Immature natural killer cell (primary cell): Measurements from ENCODE around the gene THSD4. TPM values are rescaled to one million over a fixed set of nuclear protein-coding genes. Genes with fewer than 3 reads are reported as not detected.

Source experiments
- DNase-seq, 3 donors: peaks; one replicate each; pipeline ENCODE4 v3.0.0; 2022; ENCODE audit warnings: mixed read lengths in 1 of 3
- H3K27ac Mint-ChIP-seq, 6 donors: one replicate each; pipeline ENCODE4 v1.8.0; 2020; ENCODE audit warnings: mixed read lengths in 6 of 6, mild to moderate bottlenecking in 5 of 6, inconsistent platforms in 4 of 6, moderate library complexity in 3 of 6
- H3K27me3 Mint-ChIP-seq, 3 donors: one replicate each; pipeline ENCODE4 v1.8.0; 2020 to 2021; ENCODE audit warnings: low read depth in 3 of 3, mild to moderate bottlenecking in 3 of 3, mixed read lengths in 3 of 3, moderate library complexity in 3 of 3, inconsistent platforms in 1 of 3
- H3K36me3 Mint-ChIP-seq, 3 donors: one replicate each; pipeline ENCODE4 v1.8.0; 2020; ENCODE audit warnings: mixed read lengths in 3 of 3, inconsistent platforms in 2 of 3, mild to moderate bottlenecking in 2 of 3
- H3K4me1 Mint-ChIP-seq, 2 donors: one replicate each; pipeline ENCODE4 v1.8.0; 2020; ENCODE audit warnings: inconsistent platforms in 2 of 2, mild to moderate bottlenecking in 2 of 2, mixed read lengths in 2 of 2, moderate library complexity in 1 of 2
- H3K4me3 Mint-ChIP-seq, 5 donors: one replicate each; pipeline ENCODE4 v1.8.0; 2020; ENCODE audit warnings: mild to moderate bottlenecking in 5 of 5, mixed read lengths in 5 of 5, inconsistent platforms in 3 of 5, moderate library complexity in 3 of 5
- H3K9me3 Mint-ChIP-seq, 6 donors: one replicate each; pipeline ENCODE4 v1.8.0; 2020; ENCODE audit warnings: mild to moderate bottlenecking in 6 of 6, mixed read lengths in 6 of 6, inconsistent platforms in 4 of 6, moderate library complexity in 3 of 6
- polyA plus RNA-seq, 3 donors: library from polyadenylated mRNA; unstranded; fragments of 300-500 nt; fragmentation: Illumina TruSeq; gene quantifications; one replicate each; pipeline ENCODE4 v1.2.3, GENCODE V29; 2021

The THSD4 gene
- polyA plus RNA-seq, 3 donors from 2014 or later = not detected

DNA sequence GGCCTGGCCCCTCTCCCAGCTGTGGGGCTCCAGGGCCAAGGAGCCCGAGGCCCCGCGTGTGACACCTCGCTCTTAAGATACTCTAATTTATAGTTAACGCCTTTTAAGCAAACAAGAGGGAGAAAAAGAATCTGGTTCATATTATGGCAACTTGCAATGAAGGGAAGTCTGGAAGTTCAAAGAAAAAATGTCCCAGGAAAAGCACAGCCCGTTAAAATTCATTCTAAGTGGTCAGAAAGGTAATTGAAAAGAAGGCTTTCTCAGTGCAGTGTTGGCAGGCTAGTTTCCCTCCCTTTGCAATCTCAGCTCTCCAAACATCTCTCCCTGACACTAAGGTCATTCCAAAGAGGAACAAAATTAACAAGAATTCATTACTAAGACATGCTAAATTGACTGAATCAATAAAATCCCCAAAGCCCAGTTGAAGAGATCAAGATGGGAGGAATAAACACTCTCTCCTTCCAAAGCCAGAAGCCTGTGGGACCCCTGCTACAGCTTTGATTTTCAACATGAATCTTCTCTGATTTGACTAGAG lies 339.3 kb downstream of the THSD4 start:
- Mint-ChIP-seq H3K4me1 (no peaks in the 10 kb centered on the region), H3K4me3 (no peak overlapping the region), H3K27me3 (peaks cover 0 to 8% (median 1%) of the 10 kb centered on the region in 3 donors), H3K36me3 (no peaks in the 10 kb centered on the region), H3K9me3 (no peaks in the 10 kb centered on the region), H3K27ac (no peak overlapping the region)
- DNase-seq = no peak

DNA sequence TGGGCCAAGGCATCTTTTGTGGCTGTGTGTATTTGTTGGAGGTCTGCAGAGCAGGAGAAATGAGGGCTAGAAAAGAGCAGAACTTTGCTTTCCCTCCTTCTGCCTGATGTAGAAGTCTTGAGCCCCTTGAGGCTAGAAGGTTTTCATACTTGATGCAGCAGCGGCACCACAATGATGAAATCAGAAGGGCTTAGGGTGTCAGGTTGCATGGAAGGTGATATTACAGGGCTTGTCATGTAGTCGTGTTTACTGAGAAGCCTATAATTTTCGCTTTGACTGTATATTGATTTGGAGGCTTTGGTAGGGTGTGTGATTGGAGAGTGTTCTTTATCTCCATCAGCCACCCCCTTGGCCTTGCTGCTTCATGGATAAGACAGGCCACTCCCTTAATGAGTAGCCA lies 339.8 kb downstream of the THSD4 start:
- Mint-ChIP-seq H3K4me3 (no peak overlapping the region), H3K4me1 (no peaks in the 10 kb centered on the region), H3K27me3 (peaks cover 0 to 8% (median 1%) of the 10 kb centered on the region in 3 donors), H3K9me3 (no peaks in the 10 kb centered on the region), H3K36me3 (no peaks in the 10 kb centered on the region), H3K27ac (no peak overlapping the region)
- DNase-seq = no peak

DNA sequence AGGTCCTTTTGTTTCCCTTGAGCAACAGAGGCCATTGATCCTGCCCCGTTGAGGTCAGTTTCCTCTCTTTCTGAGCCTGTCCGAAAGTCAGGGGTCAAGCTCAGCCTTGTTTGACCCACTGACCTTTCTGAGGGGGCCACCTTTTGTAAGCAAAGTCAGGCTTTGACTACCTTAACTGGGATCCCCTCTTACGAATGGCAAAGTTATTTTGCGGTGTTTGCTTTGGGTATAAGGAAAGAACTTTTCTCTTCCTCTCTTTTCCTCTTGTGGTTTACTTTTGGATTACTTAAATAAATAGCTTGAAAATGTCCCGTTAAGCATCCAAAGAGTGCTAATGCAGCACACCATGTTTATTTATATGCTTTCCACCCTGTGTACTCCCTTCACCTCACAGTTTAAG lies 340.6 kb downstream of the THSD4 start:
- Mint-ChIP-seq H3K4me3 (no peak overlapping the region), H3K9me3 (no peaks in the 10 kb centered on the region), H3K36me3 (no peaks in the 10 kb centered on the region), H3K27me3 (peaks cover 0 to 8% (median 1%) of the 10 kb centered on the region in 3 donors), H3K4me1 (no peaks in the 10 kb centered on the region), H3K27ac (no peak overlapping the region)
- no peak for DNase-seq

DNA sequence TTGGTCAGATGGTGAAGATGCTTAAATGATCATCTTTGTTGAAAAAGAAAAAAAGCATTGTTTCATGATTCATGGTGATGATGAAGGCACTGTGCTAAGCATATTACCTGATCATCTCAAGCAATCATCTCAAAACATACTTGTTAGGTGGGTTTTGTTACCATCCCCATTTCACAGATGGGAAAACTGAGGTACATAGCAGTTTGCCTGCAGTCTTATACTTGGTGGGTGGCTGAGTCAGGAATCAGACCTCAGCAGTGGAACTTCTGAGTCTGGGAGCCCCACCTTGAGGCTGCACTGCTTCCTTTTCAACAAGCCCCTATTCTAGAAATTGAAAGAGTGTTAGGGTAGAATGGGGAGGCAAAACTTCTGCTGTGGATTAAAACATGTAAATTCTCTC lies 341.1 kb downstream of the THSD4 start:
- no peak for DNase-seq
- no peaks in the 10 kb centered on the region for H3K4me1 Mint-ChIP-seq
- no peak overlapping the region for H3K27ac Mint-ChIP-seq
- H3K9me3 Mint-ChIP-seq = no peaks in the 10 kb centered on the region
- H3K36me3 Mint-ChIP-seq = no peaks in the 10 kb centered on the region
- peaks cover 0 to 8% (median 1%) of the 10 kb centered on the region in 3 donors for H3K27me3 Mint-ChIP-seq
- no peak overlapping the region for H3K4me3 Mint-ChIP-seq

- Mint-ChIP-seq H3K27ac (no peak overlapping the region), H3K4me3 (no peak overlapping the region), H3K27me3 (peaks cover 0 to 7% (median 1%) of the 10 kb centered on the region in 3 donors), H3K4me1 (no peaks in the 10 kb centered on the region), H3K9me3 (no peaks in the 10 kb centered on the region), H3K36me3 (no peaks in the 10 kb centered on the region)
- DNase-seq = no peak
These were observed 341.5 kb downstream of the THSD4 start for GRCh38 chr15:71456811-71457210.

- Mint-ChIP-seq H3K9me3 (no peaks in the 10 kb centered on the region), H3K4me1 (no peaks in the 10 kb centered on the region), H3K4me3 (no peak overlapping the region), H3K36me3 (no peaks in the 10 kb centered on the region), H3K27me3 (peaks cover 3% of the 10 kb centered on the region in 3 donors), H3K27ac (no peak overlapping the region)
- no peak for DNase-seq
These were observed 342.9 kb downstream of the THSD4 start for GRCh38 chr15:71458089-71458660.

GRCh38 chr15:71461748-71462147 lies 346.5 kb downstream of the THSD4 start:
- H3K4me1 Mint-ChIP-seq = no peaks in the 10 kb centered on the region
- peaks cover 3 to 7% (median 3%) of the 10 kb centered on the region in 3 donors for H3K27me3 Mint-ChIP-seq
- H3K27ac Mint-ChIP-seq = no peak overlapping the region
- H3K4me3 Mint-ChIP-seq = no peak overlapping the region
- DNase-seq = no peak
- no peaks in the 10 kb centered on the region for H3K36me3 Mint-ChIP-seq
- H3K9me3 Mint-ChIP-seq = no peaks in the 10 kb centered on the region

DNA sequence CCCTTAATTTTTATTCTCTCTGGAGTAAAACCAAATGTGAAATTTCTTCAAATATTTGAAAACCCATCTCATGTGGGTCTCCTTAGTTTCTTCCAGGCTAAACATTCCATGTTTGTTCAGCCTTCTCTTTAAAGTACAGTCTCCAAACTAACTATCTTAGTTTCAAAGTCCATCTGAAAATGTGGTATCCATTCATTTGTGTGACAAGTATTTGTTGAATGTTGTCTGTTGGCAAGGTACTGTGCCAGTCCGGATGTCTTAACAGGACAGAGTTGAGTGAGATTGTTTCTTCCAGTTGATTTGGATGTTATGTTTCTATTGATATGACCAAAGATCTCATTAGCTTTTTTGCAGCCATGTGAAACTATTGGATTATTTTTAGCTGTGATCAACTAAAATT lies 347.4 kb downstream of the THSD4 start:
- H3K36me3 Mint-ChIP-seq = no peaks in the 10 kb centered on the region
- no peak overlapping the region for H3K4me3 Mint-ChIP-seq
- no peak overlapping the region for H3K27ac Mint-ChIP-seq
- H3K27me3 Mint-ChIP-seq = peaks cover 1 to 7% (median 3%) of the 10 kb centered on the region in 3 donors
- H3K4me1 Mint-ChIP-seq = no peaks in the 10 kb centered on the region
- no peak for DNase-seq
- no peaks in the 10 kb centered on the region for H3K9me3 Mint-ChIP-seq

DNA sequence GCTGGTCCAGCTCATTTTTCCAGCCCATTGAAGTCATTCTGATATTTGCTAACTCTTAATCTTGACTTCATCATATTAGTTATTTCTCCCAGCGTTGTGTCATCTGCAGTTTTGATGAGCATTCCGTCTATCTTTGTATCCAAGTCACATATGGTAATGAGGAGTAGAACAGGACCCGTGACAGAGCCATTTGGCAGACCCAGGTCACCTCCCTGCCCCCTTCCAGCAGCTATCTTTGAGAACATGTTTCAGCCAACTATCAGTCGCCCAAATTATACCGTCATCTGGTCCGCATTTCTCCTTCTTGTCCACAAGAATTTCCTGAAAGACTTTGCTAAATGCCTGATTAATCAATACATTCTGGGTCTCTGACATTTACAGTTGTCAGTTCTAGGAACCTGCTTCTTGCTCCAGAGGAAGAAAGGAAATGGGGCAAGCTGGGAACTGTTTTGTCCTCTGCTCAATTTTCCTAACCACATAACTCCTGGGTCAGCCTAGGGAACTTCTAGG lies 347.9 kb downstream of the THSD4 start:
- H3K4me1 Mint-ChIP-seq = no peaks in the 10 kb centered on the region
- no peak overlapping the region for H3K4me3 Mint-ChIP-seq
- H3K9me3 Mint-ChIP-seq = peaks cover 0 to 1% (median 0%) of the 10 kb centered on the region in 6 donors
- peaks cover 3 to 7% (median 3%) of the 10 kb centered on the region in 3 donors for H3K27me3 Mint-ChIP-seq
- H3K36me3 Mint-ChIP-seq = no peaks in the 10 kb centered on the region
- DNase-seq = no peak
- no peak overlapping the region for H3K27ac Mint-ChIP-seq

DNA sequence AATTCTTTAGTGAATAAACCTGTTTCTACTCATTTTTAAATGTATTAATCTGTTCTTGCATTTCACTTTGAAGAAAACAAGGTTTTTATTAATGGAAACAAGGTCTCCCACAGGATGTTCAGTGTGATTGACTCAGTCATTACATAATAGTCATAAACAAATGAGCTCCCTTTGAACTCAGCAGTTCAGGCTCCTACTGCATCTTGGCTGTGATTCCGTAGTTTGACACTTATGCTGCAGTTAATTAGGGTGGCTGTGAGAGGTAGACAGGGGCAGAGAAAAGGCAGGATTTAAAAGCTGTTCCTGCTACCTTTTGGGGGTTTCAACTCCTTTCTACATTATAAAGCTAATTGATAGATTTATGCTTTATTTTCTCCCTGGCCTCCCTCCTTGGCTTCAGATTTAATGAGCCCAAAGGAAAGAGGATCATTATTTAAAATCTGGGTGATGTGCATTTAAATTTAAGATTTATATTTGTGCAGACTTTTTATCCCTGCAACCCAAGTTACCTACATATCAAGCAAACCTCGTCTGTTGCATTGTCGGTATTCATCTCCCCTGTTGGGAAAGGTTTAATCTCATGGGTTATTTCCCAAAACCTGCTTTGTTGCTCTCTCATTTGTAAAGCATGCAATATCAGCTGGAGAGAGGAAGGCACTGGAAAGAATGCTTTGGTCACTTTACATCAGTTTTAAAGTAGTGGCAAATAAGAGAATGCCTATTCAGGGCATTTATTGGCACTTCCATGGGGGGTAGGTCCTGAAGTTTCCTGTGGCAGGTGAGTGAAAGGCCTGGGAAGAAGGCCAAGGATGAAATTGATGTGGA lies 350.1 kb downstream of the THSD4 start:
- Mint-ChIP-seq H3K27ac (no peak overlapping the region), H3K4me3 (no peak overlapping the region)

DNA sequence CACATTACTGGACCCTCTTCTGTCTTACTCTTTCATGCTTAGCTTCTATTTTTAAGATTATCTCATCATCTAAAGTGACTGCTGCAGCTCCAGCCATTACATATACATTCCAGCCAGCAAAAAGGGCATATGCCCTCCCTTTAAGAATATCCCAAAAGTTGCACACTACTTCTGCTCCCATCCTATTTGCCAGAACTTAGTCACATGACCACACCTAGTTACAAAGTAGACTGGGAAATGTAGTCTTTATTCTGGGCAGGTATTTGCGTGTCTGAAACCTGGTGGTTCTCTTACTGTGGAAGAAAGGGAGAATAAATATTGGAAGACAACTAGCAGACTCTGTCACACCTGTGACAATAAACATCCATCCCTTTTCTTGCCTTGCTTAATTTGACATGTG lies 353.4 kb downstream of the THSD4 start:
- Mint-ChIP-seq H3K4me1 (no peaks in the 10 kb centered on the region), H3K27me3 (peaks cover 1 to 7% (median 2%) of the 10 kb centered on the region in 3 donors), H3K27ac (no peak overlapping the region), H3K36me3 (no peaks in the 10 kb centered on the region), H3K9me3 (peaks cover 0 to 1% (median 0%) of the 10 kb centered on the region in 6 donors), H3K4me3 (no peak overlapping the region)
- no peak for DNase-seq

More for the DNA sequence above, 350.1 kb downstream of the THSD4 start:
- H3K27me3 Mint-ChIP-seq = peaks cover 3 to 7% (median 3%) of the 10 kb centered on the region in 3 donors
- no peak for DNase-seq
- peaks cover 0 to 1% (median 0%) of the 10 kb centered on the region in 6 donors for H3K9me3 Mint-ChIP-seq
- H3K4me1 Mint-ChIP-seq = no peaks in the 10 kb centered on the region
- no peaks in the 10 kb centered on the region for H3K36me3 Mint-ChIP-seq

- Mint-ChIP-seq H3K36me3 (no peaks in the 10 kb centered on the region), H3K27me3 (peaks cover 1 to 7% (median 2%) of the 10 kb centered on the region in 3 donors), H3K4me3 (no peak overlapping the region), H3K4me1 (no peaks in the 10 kb centered on the region), H3K9me3 (peaks cover 0 to 1% (median 0%) of the 10 kb centered on the region in 6 donors), H3K27ac (no peak overlapping the region)
- no peak for DNase-seq
These were observed 354.1 kb downstream of the THSD4 start for GRCh38 chr15:71469413-71469812.

DNA sequence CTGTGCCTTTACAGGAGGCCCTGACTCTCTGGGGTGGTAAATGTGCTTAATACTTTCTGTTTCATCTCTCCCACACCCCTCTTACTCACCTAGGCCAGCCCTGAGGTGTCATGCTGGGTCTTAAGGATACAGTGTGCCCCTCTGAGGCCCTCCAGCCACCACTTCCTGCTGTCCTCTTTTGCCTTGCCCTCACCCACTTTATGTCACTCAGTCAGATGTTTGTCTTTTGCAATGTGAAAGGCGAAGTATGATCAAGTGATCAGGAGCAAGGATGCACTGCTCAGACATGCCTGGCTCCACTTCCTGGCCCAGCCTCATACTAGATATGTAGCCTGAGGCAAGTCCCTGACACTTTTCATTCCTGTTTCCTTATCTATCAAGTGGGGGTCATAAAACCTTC lies 356.1 kb downstream of the THSD4 start:
- DNase-seq = no peak
- H3K27ac Mint-ChIP-seq = no peak overlapping the region

DNA sequence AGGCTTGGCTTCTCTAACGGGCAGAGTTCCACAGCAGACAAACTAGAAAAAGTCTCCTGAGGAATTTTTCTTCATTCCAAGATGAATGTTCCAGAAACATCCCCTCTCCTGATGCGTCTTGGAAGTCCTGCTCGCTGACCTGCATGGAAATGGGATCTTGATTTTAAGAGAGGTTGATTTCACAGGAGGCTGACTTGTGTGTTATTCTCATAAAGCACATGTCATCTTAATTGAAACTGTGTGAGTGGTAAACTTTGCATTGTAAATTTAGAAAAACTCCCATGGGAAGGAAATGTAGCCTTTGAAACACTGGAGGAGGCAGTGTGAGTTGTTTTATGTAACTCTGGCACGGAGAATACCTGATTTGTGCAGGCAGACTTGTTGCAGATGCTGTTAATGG lies 357.3 kb downstream of the THSD4 start:
- no peak for DNase-seq
- H3K4me1 Mint-ChIP-seq = no peaks in the 10 kb centered on the region
- H3K27me3 Mint-ChIP-seq = peaks cover 0 to 2% (median 1%) of the 10 kb centered on the region in 3 donors
- H3K4me3 Mint-ChIP-seq = no peak overlapping the region
- no peak overlapping the region for H3K27ac Mint-ChIP-seq
- H3K9me3 Mint-ChIP-seq = peaks cover 0 to 1% (median 0%) of the 10 kb centered on the region in 6 donors
- no peaks in the 10 kb centered on the region for H3K36me3 Mint-ChIP-seq

More for the DNA sequence above, 356.1 kb downstream of the THSD4 start:
- H3K4me3 Mint-ChIP-seq = no peak overlapping the region
- H3K4me1 Mint-ChIP-seq = no peaks in the 10 kb centered on the region
- H3K36me3 Mint-ChIP-seq = no peaks in the 10 kb centered on the region
- peaks cover 0 to 2% (median 1%) of the 10 kb centered on the region in 3 donors for H3K27me3 Mint-ChIP-seq
- peaks cover 0 to 1% (median 0%) of the 10 kb centered on the region in 6 donors for H3K9me3 Mint-ChIP-seq
